Measurements from ENCODE around the gene RABGAP1L. TPM values are rescaled to one million over a fixed set of nuclear protein-coding genes. Genes with fewer than 3 reads are reported as not detected.
A peak's percentile ranks its signal among the peaks of the same experiment; 100 is the strongest.

The RABGAP1L gene
- total and polyA plus RNA-seq, 2 experiments from 2014 or later = 9.2 to 21.4 TPM

- peaks cover 4% of the 10 kb centered on the region for H3K4me1 ChIP-seq (ENCODE audit: low read depth)
- H3K4me3 ChIP-seq = no peak overlapping the region
- no peaks in the 10 kb centered on the region for H3K36me3 ChIP-seq
- no peak for DNase-seq (ENCODE audit: low read depth in 1 of 2, low spot score in 1 of 2)
- H3K27me3 ChIP-seq = no peaks in the 10 kb centered on the region
- H3K27ac ChIP-seq = no peak overlapping the region
- H3K9me3 ChIP-seq (ENCODE audit: low read depth) = no peaks in the 10 kb centered on the region
- TF ChIP-seq, protein P1, sequence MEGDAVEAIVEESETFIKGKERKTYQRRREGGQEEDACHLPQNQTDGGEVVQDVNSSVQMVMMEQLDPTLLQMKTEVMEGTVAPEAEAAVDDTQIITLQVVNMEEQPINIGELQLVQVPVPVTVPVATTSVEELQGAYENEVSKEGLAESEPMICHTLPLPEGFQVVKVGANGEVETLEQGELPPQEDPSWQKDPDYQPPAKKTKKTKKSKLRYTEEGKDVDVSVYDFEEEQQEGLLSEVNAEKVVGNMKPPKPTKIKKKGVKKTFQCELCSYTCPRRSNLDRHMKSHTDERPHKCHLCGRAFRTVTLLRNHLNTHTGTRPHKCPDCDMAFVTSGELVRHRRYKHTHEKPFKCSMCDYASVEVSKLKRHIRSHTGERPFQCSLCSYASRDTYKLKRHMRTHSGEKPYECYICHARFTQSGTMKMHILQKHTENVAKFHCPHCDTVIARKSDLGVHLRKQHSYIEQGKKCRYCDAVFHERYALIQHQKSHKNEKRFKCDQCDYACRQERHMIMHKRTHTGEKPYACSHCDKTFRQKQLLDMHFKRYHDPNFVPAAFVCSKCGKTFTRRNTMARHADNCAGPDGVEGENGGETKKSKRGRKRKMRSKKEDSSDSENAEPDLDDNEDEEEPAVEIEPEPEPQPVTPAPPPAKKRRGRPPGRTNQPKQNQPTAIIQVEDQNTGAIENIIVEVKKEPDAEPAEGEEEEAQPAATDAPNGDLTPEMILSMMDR (IDR thresholded peaks at IDR 0.05; ENCODE audit: low read depth, low read length) = no peak
Measured at GRCh38 chr1:174877208-174877673, 717.9 kb downstream of the RABGAP1L start.

DNA sequence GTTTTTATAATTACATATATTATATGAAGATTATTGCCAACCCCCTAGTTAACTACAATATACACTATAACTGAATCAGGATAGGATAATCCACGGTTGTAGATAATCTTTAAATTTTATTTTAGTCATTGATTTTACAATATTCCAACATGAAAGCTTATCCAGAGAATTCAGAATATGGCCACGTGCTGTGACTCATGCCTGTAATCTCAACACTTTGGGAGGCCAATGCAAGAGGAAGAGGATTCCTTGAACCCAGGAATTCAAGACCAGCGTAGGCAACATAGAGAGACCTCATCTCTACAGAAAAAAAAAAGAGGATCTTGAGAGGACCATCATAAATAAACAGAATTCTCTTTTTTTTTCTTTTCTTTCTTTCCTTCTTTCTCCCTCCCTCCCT, 720.9 kb downstream of the RABGAP1L start:
- H3K4me3 ChIP-seq = no peak overlapping the region
- H3K27ac ChIP-seq = no peak overlapping the region
- no peaks in the 10 kb centered on the region for H3K9me3 ChIP-seq (ENCODE audit: low read depth)
- TF ChIP-seq, protein P1 (IDR thresholded peaks at IDR 0.05; ENCODE audit: low read depth, low read length) = no peak
- peaks cover 4% of the 10 kb centered on the region for H3K4me1 ChIP-seq (ENCODE audit: low read depth)
- H3K36me3 ChIP-seq = no peaks in the 10 kb centered on the region
- H3K27me3 ChIP-seq = no peaks in the 10 kb centered on the region
- no peak for DNase-seq (ENCODE audit: low read depth in 1 of 2, low spot score in 1 of 2)

GRCh38 chr1:174883409-174883808, 724.1 kb downstream of the RABGAP1L start:
- Histone ChIP-seq H3K4me3 (no peak overlapping the region), H3K27ac (no peak overlapping the region), H3K9me3 (ENCODE audit: low read depth) (no peaks in the 10 kb centered on the region), H3K27me3 (no peaks in the 10 kb centered on the region), H3K4me1 (ENCODE audit: low read depth) (no peaks in the 10 kb centered on the region), H3K36me3 (no peaks in the 10 kb centered on the region)
- DNase-seq (ENCODE audit: low read depth in 1 of 2, low spot score in 1 of 2) = peak in 1 of 2 donors; percentile 52
- TF ChIP-seq, protein P1 (IDR thresholded peaks at IDR 0.05; ENCODE audit: low read depth, low read length) = no peak

- Histone ChIP-seq H3K27ac (no peak overlapping the region), H3K27me3 (no peaks in the 10 kb centered on the region), H3K4me3 (no peak overlapping the region), H3K36me3 (no peaks in the 10 kb centered on the region), H3K9me3 (ENCODE audit: low read depth) (no peaks in the 10 kb centered on the region), H3K4me1 (ENCODE audit: low read depth) (no peaks in the 10 kb centered on the region)
- DNase-seq (ENCODE audit: low read depth in 1 of 2, low spot score in 1 of 2) = no peak
- TF ChIP-seq, protein P1 (IDR thresholded peaks at IDR 0.05; ENCODE audit: low read depth, low read length) = no peak
Measured at GRCh38 chr1:174884038-174884437, 724.7 kb downstream of the RABGAP1L start.

DNA sequence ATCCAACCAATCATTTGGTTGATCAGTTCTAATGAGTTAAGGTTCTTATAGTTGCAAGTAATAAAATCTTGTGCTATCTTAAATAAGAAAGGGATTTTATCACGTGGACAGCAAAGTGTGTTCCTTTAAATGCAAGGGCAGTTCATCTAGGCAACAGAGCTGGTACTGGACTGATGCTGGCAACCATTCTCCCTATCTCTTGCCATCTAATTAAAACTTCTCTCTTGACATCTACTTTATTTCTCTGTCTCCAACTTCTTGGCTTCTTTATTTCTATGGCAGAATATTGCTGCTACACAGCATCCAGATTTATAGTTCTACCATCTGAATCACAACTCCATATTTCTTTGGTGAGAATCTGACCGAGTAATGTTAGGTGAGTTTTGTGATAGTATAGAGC, 725.2 kb downstream of the RABGAP1L start:
- H3K4me1 ChIP-seq (ENCODE audit: low read depth) = no peaks in the 10 kb centered on the region
- TF ChIP-seq, protein P1 (IDR thresholded peaks at IDR 0.05; ENCODE audit: low read depth, low read length) = no peak
- no peak for DNase-seq (ENCODE audit: low read depth in 1 of 2, low spot score in 1 of 2)

DNA sequence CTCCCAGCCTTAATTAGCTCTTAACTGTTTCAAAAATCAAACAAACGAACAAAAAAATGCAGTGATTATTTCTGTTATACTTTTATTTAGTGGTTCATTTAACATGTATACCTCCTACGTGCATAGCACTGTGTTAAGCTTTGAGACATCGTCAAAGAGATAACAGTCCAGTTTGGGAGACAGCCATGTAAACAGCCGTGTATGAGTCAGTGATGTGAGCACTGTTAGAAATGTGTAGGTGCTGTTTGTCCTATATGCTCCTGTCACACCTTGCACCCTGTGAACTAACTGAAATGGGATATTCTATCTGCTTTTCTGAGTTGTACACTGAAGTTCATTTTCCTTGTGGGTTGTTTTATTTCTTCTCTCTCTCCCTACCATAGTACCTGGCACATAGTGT, 730.7 kb downstream of the RABGAP1L start:
- H3K4me3 ChIP-seq = no peak overlapping the region
- no peak overlapping the region for H3K27ac ChIP-seq
- TF ChIP-seq, protein P1 (IDR thresholded peaks at IDR 0.05; ENCODE audit: low read depth, low read length) = no peak
- no peaks in the 10 kb centered on the region for H3K36me3 ChIP-seq
- no peaks in the 10 kb centered on the region for H3K9me3 ChIP-seq (ENCODE audit: low read depth)
- H3K27me3 ChIP-seq = no peaks in the 10 kb centered on the region
- no peaks in the 10 kb centered on the region for H3K4me1 ChIP-seq (ENCODE audit: low read depth)
- no peak for DNase-seq (ENCODE audit: low read depth in 1 of 2, low spot score in 1 of 2)

More for the DNA sequence above, 725.2 kb downstream of the RABGAP1L start:
- Histone ChIP-seq H3K4me3 (no peak overlapping the region), H3K27me3 (no peaks in the 10 kb centered on the region), H3K9me3 (ENCODE audit: low read depth) (no peaks in the 10 kb centered on the region), H3K27ac (no peak overlapping the region), H3K36me3 (no peaks in the 10 kb centered on the region)

Data from cardiac muscle cell (in vitro differentiated cells and primary cell).